Ascending aorta (tissue), 2 donors: ENCODE data around the gene ANP32A. TPM values are rescaled to one million over a fixed set of nuclear protein-coding genes. Genes with fewer than 3 reads are reported as not detected.

ENCODE experiments used
- DNase-seq, 2 donors: peaks; one replicate each; pipeline ENCODE4 v3.0.0-alpha.2; 2019; ENCODE audit warnings: low spot score in 2 of 2
- H3K27ac ChIP-seq, 2 donors: fragments of 200-600 bp; sonication (generic); one replicate each; pipeline ENCODE4 v1.5.1; 2016 to 2017; ENCODE audit warnings: mild to moderate bottlenecking in 1 of 2
- H3K27me3 ChIP-seq: fragments of 200-600 bp; sonication (generic); one replicate; pipeline ENCODE4 v1.5.1; 2017
- H3K36me3 ChIP-seq, 2 donors: fragments of 200-600 bp; sonication (generic); one replicate each; pipeline ENCODE4 v1.5.1; 2016
- H3K4me1 ChIP-seq, 2 donors: fragments of 200-600 bp; sonication (generic); one replicate each; pipeline ENCODE4 v1.5.1; 2016 to 2017; ENCODE audit warnings: mild to moderate bottlenecking in 1 of 2
- H3K4me3 ChIP-seq, 2 donors: fragments of 200-600 bp; sonication (generic); one replicate each; pipeline ENCODE4 v1.5.1; 2016 to 2017; ENCODE audit warnings: mild to moderate bottlenecking in 1 of 2
- H3K9me3 ChIP-seq, 2 donors: fragments of 200-600 bp; sonication (generic); one replicate each; pipeline ENCODE4 v1.5.1; 2016
- intact Hi-C: fragments of 100-400 bp; cut with DNase I; formaldehyde crosslinking; loops from one replicate; pipeline ENCODE4 v1.15.1; 2023
- total RNA-seq: library from RNA; depleted of rRNA; stranded (reverse); fragments of >200 nt; gene quantifications from one replicate; pipeline ENCODE4 v1.1.0, GENCODE V29; 2016
- TF ChIP-seq, protein P1 (sequence below), 3 experiments: fragments of 200-600 bp in 2 of 3; fragments of 450-650 bp in 1 of 3; sonication (generic) in 2 of 3; IDR thresholded peaks; one replicate each; pipeline ENCODE4 v1.5.1; 2016 to 2019; ENCODE audit warnings: antibody characterized with exemption in 3 of 3, mild to moderate bottlenecking in 1 of 3, moderate library complexity in 1 of 3

ANP32A gene
- total RNA-seq, 1 donor from 2014 or later, result 19.2 TPM

DNA sequence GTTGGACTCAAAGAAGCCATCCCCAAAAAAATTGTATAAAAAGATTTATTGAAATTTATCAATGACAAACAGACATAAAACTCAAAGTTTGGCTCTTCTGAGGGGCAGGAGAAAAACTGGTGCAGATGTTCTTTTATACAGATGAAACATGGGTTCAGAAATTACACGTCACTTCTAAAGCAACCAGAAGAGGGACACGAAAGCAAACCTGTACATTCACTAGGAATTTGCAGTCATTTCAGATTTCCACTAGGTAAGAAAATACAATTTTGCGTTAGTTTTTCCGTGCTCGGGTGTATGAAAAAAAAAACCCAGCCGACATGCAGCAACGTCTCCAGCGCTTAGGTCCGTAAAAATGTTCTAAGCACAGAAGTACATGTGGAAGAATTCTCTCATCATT lies 41.8 kb downstream of the ANP32A start:
- Histone ChIP-seq H3K36me3 (peaks cover 26 to 51% of the 10 kb centered on the region in 2 donors), H3K27ac (no peak overlapping the region), H3K27me3 (no peaks in the 10 kb centered on the region), H3K9me3 (no peaks in the 10 kb centered on the region), H3K4me1 (peaks cover 3 to 26% of the 10 kb centered on the region in 2 donors), H3K4me3 (no peak overlapping the region)
- intact Hi-C loops, result no loop called here
- TF ChIP-seq, protein P1, sequence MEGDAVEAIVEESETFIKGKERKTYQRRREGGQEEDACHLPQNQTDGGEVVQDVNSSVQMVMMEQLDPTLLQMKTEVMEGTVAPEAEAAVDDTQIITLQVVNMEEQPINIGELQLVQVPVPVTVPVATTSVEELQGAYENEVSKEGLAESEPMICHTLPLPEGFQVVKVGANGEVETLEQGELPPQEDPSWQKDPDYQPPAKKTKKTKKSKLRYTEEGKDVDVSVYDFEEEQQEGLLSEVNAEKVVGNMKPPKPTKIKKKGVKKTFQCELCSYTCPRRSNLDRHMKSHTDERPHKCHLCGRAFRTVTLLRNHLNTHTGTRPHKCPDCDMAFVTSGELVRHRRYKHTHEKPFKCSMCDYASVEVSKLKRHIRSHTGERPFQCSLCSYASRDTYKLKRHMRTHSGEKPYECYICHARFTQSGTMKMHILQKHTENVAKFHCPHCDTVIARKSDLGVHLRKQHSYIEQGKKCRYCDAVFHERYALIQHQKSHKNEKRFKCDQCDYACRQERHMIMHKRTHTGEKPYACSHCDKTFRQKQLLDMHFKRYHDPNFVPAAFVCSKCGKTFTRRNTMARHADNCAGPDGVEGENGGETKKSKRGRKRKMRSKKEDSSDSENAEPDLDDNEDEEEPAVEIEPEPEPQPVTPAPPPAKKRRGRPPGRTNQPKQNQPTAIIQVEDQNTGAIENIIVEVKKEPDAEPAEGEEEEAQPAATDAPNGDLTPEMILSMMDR (IDR thresholded peaks at IDR 0.05), result no peak
- no peak for DNase-seq

DNA sequence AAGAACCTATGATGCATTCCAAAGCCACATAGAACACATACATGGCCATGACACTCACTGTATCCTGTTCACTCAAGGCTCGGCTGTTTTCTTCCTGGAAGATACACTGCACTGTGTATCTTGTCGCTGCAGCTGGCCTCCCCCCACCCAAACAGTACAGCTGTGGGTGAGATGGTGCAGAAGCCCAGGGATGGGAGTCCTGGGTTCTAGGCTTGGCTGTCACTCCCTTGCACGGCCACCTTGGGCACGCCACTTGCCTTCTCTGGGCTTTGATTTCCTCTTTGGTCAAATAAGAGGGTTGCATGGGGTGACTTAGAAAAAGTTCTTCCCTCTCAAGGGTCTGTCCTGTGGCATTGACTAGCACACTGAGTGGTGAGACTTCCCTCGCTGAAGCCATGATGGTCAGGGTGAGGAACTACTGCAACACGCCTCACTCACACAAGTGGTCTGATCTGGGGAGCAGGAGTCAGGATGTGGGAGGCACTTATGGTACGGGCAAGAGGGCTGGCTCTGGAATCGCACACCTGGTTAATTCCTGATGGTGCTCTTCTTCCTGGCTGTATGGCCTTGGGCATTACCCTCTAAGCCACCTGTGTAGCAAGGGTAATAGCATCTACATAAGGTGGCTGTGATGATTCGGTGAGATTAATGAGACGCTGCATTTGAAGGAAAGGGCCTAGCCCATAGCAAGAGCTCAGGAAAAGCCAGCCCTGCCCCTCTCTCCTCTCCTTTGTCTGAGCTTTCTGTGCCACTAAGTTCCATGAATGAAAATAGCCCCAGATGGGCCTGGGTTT lies 44.0 kb downstream of the ANP32A start:
- intact Hi-C loops, result no loop called here

DNA sequence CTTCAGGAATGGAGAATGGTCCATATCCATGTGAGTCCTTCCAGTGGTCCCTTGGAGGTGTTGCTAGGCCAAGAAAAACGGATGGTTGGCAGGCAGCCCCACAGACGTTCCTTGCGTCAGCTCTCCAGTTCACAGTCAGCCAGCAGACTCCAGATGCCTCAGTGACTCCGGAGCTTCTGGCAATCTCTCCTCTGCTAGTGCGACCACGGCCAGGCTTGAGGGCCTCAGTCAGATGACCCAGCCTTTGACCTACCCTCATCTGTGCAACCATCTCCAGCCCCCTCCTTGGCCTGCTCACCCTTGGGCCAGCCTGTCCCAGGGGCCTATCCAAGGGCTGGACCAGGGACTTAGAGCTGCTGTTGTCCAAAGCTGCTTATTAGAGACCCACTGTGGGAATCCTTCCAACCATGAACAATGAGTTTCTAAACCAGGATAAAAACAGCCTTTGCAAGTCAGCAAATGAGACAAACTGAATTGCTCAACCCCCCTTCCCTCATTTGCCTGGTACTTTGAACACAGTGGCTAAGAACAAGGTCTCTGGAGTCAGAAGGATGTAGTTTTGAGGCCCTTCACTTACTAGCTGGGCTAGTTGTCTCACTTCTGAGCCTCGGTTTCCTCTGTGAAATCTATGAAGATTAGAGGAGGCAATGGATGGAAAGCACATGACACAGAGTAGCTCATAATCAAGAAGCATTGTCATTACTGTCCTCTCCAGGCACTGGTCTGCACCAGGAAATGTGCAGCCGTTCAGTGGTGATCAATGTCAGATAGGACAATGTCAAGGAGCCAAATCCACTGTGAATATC lies 44.8 kb downstream of the ANP32A start:
- no peaks in the 10 kb centered on the region for H3K27me3 ChIP-seq
- peaks cover 12 to 24% of the 10 kb centered on the region in 2 donors for H3K36me3 ChIP-seq
- H3K27ac ChIP-seq, result peak overlapping the region; percentile 82 to 89
- TF ChIP-seq, protein P1 (IDR thresholded peaks at IDR 0.05), result no peak
- intact Hi-C loops, result loop anchor here (2.0 kb wide), 1 partner anchor 43 kb away; no protein-coding TSS in a partner anchor
- peak overlapping the region in 1 of 2 donors; percentile 34 for H3K4me3 ChIP-seq
- H3K9me3 ChIP-seq, result no peaks in the 10 kb centered on the region
- H3K4me1 ChIP-seq, result peaks cover 3 to 26% of the 10 kb centered on the region in 2 donors
- peak; percentile 25 to 93 for DNase-seq

More for the DNA sequence above, 44.0 kb downstream of the ANP32A start:
- Histone ChIP-seq H3K9me3 (no peaks in the 10 kb centered on the region), H3K4me3 (no peak overlapping the region), H3K27ac (peak overlapping the region; percentile 82 to 89), H3K4me1 (peaks cover 3 to 26% of the 10 kb centered on the region in 2 donors), H3K36me3 (peaks cover 12 to 30% of the 10 kb centered on the region in 2 donors), H3K27me3 (no peaks in the 10 kb centered on the region)
- DNase-seq, result no peak
- TF ChIP-seq, protein P1 (IDR thresholded peaks at IDR 0.05), result no peak

DNA sequence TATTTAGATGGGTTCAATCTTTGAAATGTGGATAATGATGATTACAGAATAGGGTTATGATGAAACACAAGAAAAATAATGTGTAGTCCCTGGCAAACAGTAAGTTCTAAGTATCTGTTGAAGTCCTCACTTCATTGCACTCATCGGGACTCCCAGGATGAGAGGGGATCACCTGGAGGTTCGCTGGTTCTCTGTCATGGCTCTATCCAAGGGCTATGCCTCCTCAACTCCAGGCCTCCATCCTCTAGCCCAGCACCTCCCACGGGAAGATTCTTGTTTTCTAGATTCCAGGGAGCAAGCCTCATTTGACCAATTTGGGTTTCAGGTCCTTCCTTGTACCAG lies 45.5 kb downstream of the ANP32A start:
- H3K36me3 ChIP-seq, result peaks cover 8 to 18% of the 10 kb centered on the region in 2 donors
- no peaks in the 10 kb centered on the region for H3K9me3 ChIP-seq
- DNase-seq, result no peak
- TF ChIP-seq, protein P1 (IDR thresholded peaks at IDR 0.05), result no peak
- peak overlapping the region; percentile 82 to 89 for H3K27ac ChIP-seq
- no peak overlapping the region for H3K4me3 ChIP-seq
- H3K4me1 ChIP-seq, result peaks cover 3 to 26% of the 10 kb centered on the region in 2 donors
- H3K27me3 ChIP-seq, result no peaks in the 10 kb centered on the region
- intact Hi-C loops, result loop anchor here (2.0 kb wide), 1 partner anchor 44 kb away; no protein-coding TSS in a partner anchor

DNA sequence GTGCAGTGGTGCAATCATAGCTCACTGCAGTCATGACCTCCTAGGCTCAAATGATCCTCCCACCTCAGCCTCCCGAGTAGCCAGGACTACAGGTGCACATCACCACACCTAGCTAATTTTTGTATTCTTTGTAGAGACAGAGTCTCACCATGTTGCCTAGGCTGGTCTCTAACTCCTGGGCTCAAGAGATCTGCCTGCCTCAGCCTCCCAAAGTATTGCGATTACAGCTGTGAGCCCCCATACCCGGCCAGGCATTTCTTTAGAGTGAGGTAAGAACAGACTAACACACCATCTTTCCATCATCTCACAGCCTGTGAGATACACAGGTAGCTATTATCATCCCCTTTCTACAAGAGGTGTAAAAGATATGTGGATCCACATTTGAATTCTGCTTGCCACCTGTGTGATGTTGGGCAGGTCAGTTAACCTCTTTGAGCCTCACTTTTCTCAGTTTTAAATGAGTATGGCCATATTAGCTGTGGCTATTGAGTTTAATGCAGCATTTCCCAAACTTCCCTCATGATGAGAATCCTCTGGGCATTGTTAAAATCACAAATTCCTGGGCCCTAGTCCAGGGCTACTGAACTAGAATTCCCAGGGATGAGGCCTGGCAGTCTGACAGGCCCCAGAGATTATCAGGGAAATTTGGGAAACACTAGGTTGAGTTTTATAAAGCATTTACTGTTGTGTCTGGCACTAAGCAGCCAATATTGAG lies 46.0 kb downstream of the ANP32A start:
- Histone ChIP-seq H3K27me3 (no peaks in the 10 kb centered on the region), H3K4me1 (peaks cover 3 to 26% of the 10 kb centered on the region in 2 donors), H3K27ac (peak overlapping the region; percentile 82 to 89), H3K4me3 (no peak overlapping the region), H3K9me3 (no peaks in the 10 kb centered on the region), H3K36me3 (peaks cover 4 to 13% of the 10 kb centered on the region in 2 donors)
- TF ChIP-seq, protein P1 (IDR thresholded peaks at IDR 0.05), result no peak
- DNase-seq, result no peak
- intact Hi-C loops, result loop anchor here (2.0 kb wide), 1 partner anchor 44 kb away; no protein-coding TSS in a partner anchor
